ENCODE results near the gene RIPPLY3. TPM values are rescaled to one million over a fixed set of nuclear protein-coding genes. Genes with fewer than 3 reads are reported as not detected.

The RIPPLY3 gene
- total RNA-seq, 6 experiments from 2014 or later, result 0.12 to 0.18 (median 0.17) TPM; not detected in 3

DNA sequence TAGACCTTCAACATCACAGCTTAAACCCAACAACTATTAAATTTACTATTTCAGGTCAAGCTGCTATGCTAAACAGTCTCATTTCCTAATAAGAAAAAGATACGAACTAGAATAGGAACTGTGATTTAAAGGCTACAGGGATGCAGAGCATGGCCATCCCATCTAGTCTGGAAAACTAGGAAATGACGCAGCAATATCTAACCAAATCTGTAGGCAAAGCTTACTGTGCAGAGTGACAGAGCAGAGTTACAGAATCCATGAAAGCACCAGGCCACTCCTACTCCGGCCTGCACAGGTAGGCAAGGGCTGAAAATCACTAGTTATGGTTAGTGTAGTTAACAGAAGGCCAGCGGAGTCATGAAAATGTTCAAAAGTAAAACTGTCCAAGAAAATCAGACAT is 42.1 kb upstream of the RIPPLY3 start:
- intact Hi-C loops (cut with DNase I), result no loop called here
- WGBS (ENCODE audit: insufficient coverage, low coverage, low lambda C conversion rate, missing lambda C conversion rate), result 87% methylated on average over 4 of the region's 4 CpGs
- H3K9me3 ChIP-seq, result no peaks in the 10 kb centered on the region
- no peak for TF ChIP-seq POLR2A (IDR thresholded peaks at IDR 0.05)
- TF ChIP-seq, protein P1, sequence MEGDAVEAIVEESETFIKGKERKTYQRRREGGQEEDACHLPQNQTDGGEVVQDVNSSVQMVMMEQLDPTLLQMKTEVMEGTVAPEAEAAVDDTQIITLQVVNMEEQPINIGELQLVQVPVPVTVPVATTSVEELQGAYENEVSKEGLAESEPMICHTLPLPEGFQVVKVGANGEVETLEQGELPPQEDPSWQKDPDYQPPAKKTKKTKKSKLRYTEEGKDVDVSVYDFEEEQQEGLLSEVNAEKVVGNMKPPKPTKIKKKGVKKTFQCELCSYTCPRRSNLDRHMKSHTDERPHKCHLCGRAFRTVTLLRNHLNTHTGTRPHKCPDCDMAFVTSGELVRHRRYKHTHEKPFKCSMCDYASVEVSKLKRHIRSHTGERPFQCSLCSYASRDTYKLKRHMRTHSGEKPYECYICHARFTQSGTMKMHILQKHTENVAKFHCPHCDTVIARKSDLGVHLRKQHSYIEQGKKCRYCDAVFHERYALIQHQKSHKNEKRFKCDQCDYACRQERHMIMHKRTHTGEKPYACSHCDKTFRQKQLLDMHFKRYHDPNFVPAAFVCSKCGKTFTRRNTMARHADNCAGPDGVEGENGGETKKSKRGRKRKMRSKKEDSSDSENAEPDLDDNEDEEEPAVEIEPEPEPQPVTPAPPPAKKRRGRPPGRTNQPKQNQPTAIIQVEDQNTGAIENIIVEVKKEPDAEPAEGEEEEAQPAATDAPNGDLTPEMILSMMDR (IDR thresholded peaks at IDR 0.05), result no peak
- no peak overlapping the region for H3K4me3 ChIP-seq
- no peak for ATAC-seq
- DNase-seq, result no peak
- H3K36me3 ChIP-seq, result peaks cover 0 to 2% (median 0%) of the 10 kb centered on the region in 4 donors
- no peak overlapping the region for H3K27ac ChIP-seq
- peaks cover 0 to 6% (median 0%) of the 10 kb centered on the region in 4 donors for H3K4me1 ChIP-seq
- no peaks in the 10 kb centered on the region for H3K27me3 ChIP-seq

DNA sequence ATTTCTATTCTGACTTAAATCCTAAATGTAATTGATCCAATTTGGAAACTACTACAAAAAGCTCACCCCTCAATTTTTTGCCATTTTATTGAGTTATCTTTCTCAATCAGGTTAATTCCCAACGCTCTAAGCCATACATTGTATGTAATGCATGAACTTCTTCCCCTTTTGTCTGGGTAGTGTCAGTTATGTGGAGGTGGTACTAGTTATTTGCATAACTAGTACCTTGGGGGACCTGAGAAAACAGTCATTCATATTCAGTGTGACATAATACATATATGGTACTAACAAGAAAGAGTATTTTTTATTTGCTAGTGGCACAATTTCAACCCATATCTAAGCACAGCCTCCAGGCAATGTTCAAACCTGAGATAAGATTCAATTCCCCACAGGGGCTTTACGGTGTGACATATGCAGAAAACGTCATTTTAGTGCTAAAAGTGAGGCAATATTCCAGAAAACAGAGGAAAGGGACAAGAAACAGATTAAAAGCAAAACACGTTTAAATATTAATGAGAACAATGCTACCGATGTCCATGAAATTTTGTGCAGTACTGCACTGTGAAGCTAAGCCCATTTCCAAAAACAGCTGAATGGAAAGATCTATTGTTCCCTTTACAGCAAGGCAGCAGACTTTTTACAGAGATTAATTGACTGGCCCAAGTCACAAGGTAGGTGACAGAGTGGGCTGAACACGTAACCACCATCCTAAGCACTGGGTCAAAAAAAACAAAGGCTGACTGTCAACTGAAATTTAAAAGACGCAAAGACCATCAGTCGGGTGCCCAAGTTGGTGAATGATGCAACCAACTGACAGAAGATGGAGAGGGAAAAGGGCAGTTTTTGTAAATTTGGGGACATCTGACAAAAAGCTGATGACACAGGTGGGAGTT is 41.4 kb upstream of the RIPPLY3 start:
- Histone ChIP-seq H3K27ac (no peak overlapping the region), H3K27me3 (no peaks in the 10 kb centered on the region)
- no peak for ATAC-seq

DNA sequence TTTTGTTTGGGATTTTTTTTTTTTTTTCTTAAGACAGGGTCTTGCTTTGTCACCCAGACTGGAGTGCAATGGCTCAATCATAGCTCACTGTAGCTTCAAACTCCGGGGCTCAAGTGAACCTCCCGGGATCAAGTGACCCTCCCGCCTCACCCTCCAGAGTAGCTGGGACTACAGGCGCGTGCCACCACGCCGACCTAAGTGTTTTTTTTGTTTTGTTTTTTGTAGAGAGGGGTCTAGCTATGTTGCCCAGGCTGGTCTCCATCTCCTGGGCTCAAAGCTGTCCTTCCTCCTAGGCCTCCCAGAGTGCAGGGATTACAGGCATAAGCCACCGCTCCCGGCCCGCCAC is 40.8 kb upstream of the RIPPLY3 start:
- 44% methylated on average over 9 of the region's 10 CpGs for WGBS (ENCODE audit: insufficient coverage, low coverage, low lambda C conversion rate, missing lambda C conversion rate)
- Histone ChIP-seq H3K4me1 (peaks cover 0 to 6% (median 0%) of the 10 kb centered on the region in 4 donors), H3K27ac (peak overlapping the region; percentile 57 to 71 (median 58)), H3K4me3 (peak overlapping the region; percentile 59 to 84 (median 76)), H3K9me3 (no peaks in the 10 kb centered on the region), H3K27me3 (no peaks in the 10 kb centered on the region), H3K36me3 (no peaks in the 10 kb centered on the region)
- ATAC-seq, result peak in 1 of 4 donors; percentile 29
- intact Hi-C loops (cut with DNase I), result no loop called here
- DNase-seq, result no peak
- no peak for TF ChIP-seq POLR2A (IDR thresholded peaks at IDR 0.05)

More for the DNA sequence above, 41.4 kb upstream of the RIPPLY3 start:
- intact Hi-C loops (cut with DNase I), result no loop called here
- no peak for DNase-seq
- TF ChIP-seq, protein P1 (IDR thresholded peaks at IDR 0.05), result no peak
- Histone ChIP-seq H3K36me3 (peaks cover 0 to 2% (median 0%) of the 10 kb centered on the region in 4 donors), H3K4me3 (peak overlapping the region; percentile 59 to 84 (median 76)), H3K4me1 (peaks cover 0 to 6% (median 0%) of the 10 kb centered on the region in 4 donors), H3K9me3 (no peaks in the 10 kb centered on the region)
- WGBS (ENCODE audit: insufficient coverage, low coverage, low lambda C conversion rate, missing lambda C conversion rate), result 65% methylated on average over 7 of the region's 8 CpGs

DNA sequence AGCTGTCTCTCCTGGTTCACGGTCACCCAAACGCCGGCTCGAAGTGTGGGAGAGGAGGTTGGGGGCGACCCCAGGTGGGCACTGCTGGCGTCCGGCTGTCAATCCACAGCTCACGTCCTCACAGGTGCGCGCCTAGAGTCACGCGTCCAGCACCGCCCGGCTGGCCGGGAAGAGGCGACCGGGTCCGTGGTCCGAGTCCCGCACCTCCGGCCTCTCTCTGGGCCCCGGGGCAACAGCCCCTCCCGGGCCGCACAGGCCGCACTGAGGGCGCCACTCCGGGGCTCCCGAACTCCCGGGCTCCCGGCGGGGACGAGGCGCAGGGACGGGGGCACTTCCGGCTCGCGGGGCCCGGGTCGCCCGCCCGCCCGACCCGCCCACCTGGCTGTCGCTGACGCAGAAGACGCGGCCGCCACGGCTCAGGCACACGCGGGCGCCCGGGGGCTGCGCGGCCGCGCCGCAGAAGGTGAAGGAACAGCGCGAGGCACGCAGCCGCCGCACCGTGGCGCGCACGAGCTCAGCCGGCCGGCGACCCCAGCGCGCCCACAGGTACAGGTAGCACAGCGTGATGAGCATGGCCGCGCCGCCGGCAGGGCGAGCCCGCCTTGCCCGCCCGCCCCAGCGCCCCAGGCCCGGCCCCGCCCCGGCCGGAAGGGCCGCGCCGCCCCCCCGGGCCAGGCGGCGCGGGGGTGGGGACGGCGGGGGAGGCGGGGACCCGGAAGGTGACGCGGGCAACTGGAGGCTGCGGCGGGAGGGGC is 40.3 kb upstream of the RIPPLY3 start, which contains the start of gene HLCS:
TSS of gene HLCS (minus strand) at position 604 of the 755 bp plus-strand sequence. CDS start at position 573, 31 bp downstream.
- peaks cover 0 to 6% (median 0%) of the 10 kb centered on the region in 4 donors for H3K4me1 ChIP-seq
- H3K27me3 ChIP-seq, result no peaks in the 10 kb centered on the region
- H3K9me3 ChIP-seq, result no peaks in the 10 kb centered on the region
- H3K36me3 ChIP-seq, result no peaks in the 10 kb centered on the region
- 0% methylated on average over 9 of the region's 101 CpGs for WGBS (ENCODE audit: insufficient coverage, low coverage, low lambda C conversion rate, missing lambda C conversion rate)
- DNase-seq, result peak; percentile 71 to 78 (median 77)
- peak within 1 kb of the TSS; percentile 58 to 73 (median 71) for H3K27ac ChIP-seq
- peak within 1 kb of the TSS; percentile 59 to 84 (median 76) for H3K4me3 ChIP-seq
- intact Hi-C loops (cut with DNase I), result no loop called here
- ATAC-seq, result peak; percentile 85 to 90 (median 86)
- peak; percentile 60 for TF ChIP-seq POLR2A (IDR thresholded peaks at IDR 0.05)
- TF ChIP-seq, protein P1 (IDR thresholded peaks at IDR 0.05), result peak in 1 of 4 donors; percentile 40
